Sigmoid colon (tissue), 7 donors: ENCODE data around the gene SPRYD3. TPM values are rescaled to one million over a fixed set of nuclear protein-coding genes. Genes with fewer than 3 reads are reported as not detected.
A peak's percentile ranks its signal among the peaks of the same experiment; 100 is the strongest.

ENCODE experiments used
- DNase-seq: peaks from one replicate; pipeline ENCODE4 v3.0.0-alpha.2; 2019
- H3K27ac ChIP-seq, 4 donors: fragments of 200-600 bp; sonication (generic); one replicate each; pipeline ENCODE4 v1.5.1; 2016 to 2019; ENCODE audit warnings: mild to moderate bottlenecking in 1 of 4
- H3K27me3 ChIP-seq, 3 donors: fragments of 200-600 bp; sonication (generic); one replicate each; pipeline ENCODE4 v1.5.1; 2019; ENCODE audit warnings: mild to moderate bottlenecking in 1 of 3
- H3K36me3 ChIP-seq, 4 donors: fragments of 200-600 bp; sonication (generic); one replicate each; pipeline ENCODE4 v1.5.1; 2016 to 2019
- H3K4me1 ChIP-seq, 4 donors: fragments of 200-600 bp; sonication (generic); one replicate each; pipeline ENCODE4 v1.5.1; 2017 to 2019
- H3K4me3 ChIP-seq, 4 donors: fragments of 200-600 bp; sonication (generic); one replicate each; pipeline ENCODE4 v1.5.1; 2017 to 2019; ENCODE audit warnings: mild to moderate bottlenecking in 2 of 4, moderate library complexity in 1 of 4
- H3K9me3 ChIP-seq, 4 donors: fragments of 200-600 bp in 3 of 4; sonication (generic) in 3 of 4; one replicate each; pipeline versions ENCODE4 v1.5.1 to v1.6.1; 2013 to 2019
- EP300 ChIP-seq, 4 donors: sonication (generic); formaldehyde crosslinking; IDR thresholded peaks; one replicate each; pipeline ENCODE4 v1.6.1; 2017; ENCODE audit warnings: antibody characterized with exemption in 4 of 4
- POLR2A ChIP-seq, 2 donors: fragments of 450-650 bp; IDR thresholded peaks; one replicate each; pipeline ENCODE4 v1.6.1; 2016; ENCODE audit warnings: antibody characterized with exemption in 2 of 2, mild to moderate bottlenecking in 2 of 2, moderate library complexity in 2 of 2
- POLR2AphosphoS5 ChIP-seq, 4 donors: sonication (generic); formaldehyde crosslinking; IDR thresholded peaks; one replicate each; pipeline ENCODE4 v1.6.1; 2017; ENCODE audit warnings: antibody characterized with exemption in 4 of 4
- WGBS, 2 donors: extraction: QIAGEN DNeasy Blood & Tissue Kit; methylation state at CpG; one replicate each; pipeline ENCODE4 v1.1.7; 2013; 5-methylcytosine and 5-hydroxymethylcytosine counted together
- intact Hi-C: fragments of 100-400 bp; cut with DNase I; formaldehyde crosslinking; loops from one replicate; pipeline ENCODE4 v1.15.1; 2023
- polyA plus RNA-seq, 3 donors: library from polyadenylated mRNA; stranded (reverse); fragments of 200-250 nt; gene quantifications; one replicate each; pipeline ENCODE4 v1.2.3, GENCODE V29; 2013
- total RNA-seq, 4 donors: library from RNA; depleted of rRNA; stranded (reverse); fragments of >200 nt; gene quantifications; one replicate each; pipeline ENCODE4 v1.1.0, GENCODE V29; 2016
- TF ChIP-seq, protein P1 (sequence below), 4 experiments: fragments of 450-650 bp in 3 of 4; fragments of 200-600 bp in 1 of 4; IDR thresholded peaks; one replicate each; pipeline ENCODE4 v1.5.1; 2016 to 2019; ENCODE audit warnings: antibody characterized with exemption in 4 of 4, mild to moderate bottlenecking in 3 of 4, moderate library complexity in 2 of 4
- donor health status: healthy with polysubstance abuse.
- donor health status: Bipolar disorder and iron deficiency.
- donor health status: healthy.

Gene SPRYD3
- 10 to 100 TPM; 31.9 to 41.4 (median 35.7) TPM for total RNA-seq
- 10 to 100 TPM; 20.1 to 33.4 (median 27.0) TPM for polyA plus RNA-seq

DNA sequence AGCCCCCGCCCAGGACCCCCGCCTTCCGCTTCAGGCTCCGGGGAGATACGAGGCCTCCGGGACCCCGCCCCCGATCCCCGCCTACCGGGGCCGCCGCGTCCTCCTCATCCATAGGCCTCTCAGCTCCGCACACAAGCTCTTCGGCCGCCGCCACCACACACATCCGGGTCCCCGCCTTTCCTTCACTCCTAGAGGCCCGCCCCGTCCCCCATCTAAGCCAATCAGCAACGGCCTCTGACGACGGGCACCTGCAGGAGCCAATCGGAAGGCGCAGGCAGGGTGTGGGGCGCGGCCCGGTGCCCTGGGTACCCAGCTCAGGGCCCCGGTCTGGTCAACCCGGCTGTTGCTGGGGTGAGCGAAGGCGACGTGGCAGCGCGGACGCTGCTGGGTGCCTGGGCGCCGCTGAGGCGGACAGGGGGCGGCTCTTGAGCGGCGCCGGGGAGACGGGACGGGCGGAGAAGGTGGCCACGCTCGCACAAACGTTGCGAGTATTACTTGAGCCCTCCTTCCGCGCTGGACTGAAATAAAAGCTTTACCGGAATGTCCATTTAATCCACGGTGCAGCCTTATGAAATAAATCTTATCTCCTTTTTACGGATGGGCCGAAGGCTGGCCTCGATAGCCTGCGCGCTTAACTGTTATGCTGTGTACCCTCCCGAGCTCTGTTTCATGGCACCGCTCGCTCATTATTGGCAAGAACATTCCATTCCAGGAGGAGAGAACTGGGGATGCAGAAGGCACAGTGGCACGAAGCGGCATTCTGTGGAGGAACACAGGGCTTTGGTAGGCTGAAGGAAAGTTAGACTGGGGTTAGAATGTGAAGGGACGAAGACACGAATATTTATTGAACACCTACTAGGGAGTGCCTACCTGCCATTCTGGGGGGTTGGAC, at the start of gene SPRYD3:
TSS of gene SPRYD3 (minus strand) at position 165 of the 892 bp plus-strand sequence. CDS start at position 108, 57 bp downstream.
- WGBS, 2 donors: 1 to 2% methylated on average over 67 of the region's 67 CpGs
- Histone ChIP-seq H3K4me1 (peaks cover 0 to 34% (median 30%) of the 10 kb centered on the region in 4 donors), H3K9me3 (no peaks in the 10 kb centered on the region), H3K4me3 (peak within 1 kb of the TSS; percentile 54 to 77 (median 66)), H3K27me3 (no peaks in the 10 kb centered on the region), H3K27ac (peak within 1 kb of the TSS; percentile 93 to 97 (median 95)), H3K36me3 (peaks cover 4 to 28% (median 15%) of the 10 kb centered on the region in 4 donors)
- DNase-seq: peak; percentile 99
- TF ChIP-seq, protein P1, sequence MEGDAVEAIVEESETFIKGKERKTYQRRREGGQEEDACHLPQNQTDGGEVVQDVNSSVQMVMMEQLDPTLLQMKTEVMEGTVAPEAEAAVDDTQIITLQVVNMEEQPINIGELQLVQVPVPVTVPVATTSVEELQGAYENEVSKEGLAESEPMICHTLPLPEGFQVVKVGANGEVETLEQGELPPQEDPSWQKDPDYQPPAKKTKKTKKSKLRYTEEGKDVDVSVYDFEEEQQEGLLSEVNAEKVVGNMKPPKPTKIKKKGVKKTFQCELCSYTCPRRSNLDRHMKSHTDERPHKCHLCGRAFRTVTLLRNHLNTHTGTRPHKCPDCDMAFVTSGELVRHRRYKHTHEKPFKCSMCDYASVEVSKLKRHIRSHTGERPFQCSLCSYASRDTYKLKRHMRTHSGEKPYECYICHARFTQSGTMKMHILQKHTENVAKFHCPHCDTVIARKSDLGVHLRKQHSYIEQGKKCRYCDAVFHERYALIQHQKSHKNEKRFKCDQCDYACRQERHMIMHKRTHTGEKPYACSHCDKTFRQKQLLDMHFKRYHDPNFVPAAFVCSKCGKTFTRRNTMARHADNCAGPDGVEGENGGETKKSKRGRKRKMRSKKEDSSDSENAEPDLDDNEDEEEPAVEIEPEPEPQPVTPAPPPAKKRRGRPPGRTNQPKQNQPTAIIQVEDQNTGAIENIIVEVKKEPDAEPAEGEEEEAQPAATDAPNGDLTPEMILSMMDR (IDR thresholded peaks at IDR 0.05): no peak
- peak; percentile 81 to 95 (median 92) for TF ChIP-seq POLR2AphosphoS5 (IDR thresholded peaks at IDR 0.05)
- TF ChIP-seq POLR2A (IDR thresholded peaks at IDR 0.05): peak; percentile 81 to 90
- no peak for TF ChIP-seq EP300 (IDR thresholded peaks at IDR 0.05)
- intact Hi-C loops: loop anchor here (2.0 kb wide), 2 partner anchors 19 to 31 kb away; no protein-coding TSS in a partner anchor

DNA sequence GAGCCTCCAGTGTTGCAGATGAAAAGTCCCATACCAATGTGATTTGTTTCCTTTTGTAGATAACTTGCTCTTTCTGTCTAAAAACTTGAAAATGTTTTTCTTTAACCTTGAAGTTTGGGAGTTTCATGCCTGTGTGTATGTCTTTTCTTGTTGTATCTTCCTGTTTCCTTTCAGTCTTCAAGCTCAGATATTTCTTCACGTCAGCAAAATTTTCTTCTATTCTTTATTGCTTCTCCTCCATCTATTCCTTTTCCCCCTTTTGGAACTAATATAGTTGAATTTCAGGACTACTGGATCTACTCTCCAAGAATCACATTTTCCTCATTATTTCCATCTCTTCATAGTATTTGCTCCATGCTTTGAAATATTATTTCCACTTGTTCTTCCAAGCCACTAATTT, 48.0 kb upstream of the SPRYD3 start:
- intact Hi-C loops: no loop called here

GRCh38 chr12:53124352-53124723, 45.1 kb upstream of the SPRYD3 start:
- no peaks in the 10 kb centered on the region for H3K27me3 ChIP-seq
- H3K4me3 ChIP-seq: no peak overlapping the region
- no peak overlapping the region for H3K27ac ChIP-seq
- DNase-seq: no peak
- TF ChIP-seq, protein P1 (IDR thresholded peaks at IDR 0.05): no peak
- no peak for TF ChIP-seq POLR2A (IDR thresholded peaks at IDR 0.05)
- TF ChIP-seq EP300 (IDR thresholded peaks at IDR 0.05): no peak
- TF ChIP-seq POLR2AphosphoS5 (IDR thresholded peaks at IDR 0.05): no peak
- no peaks in the 10 kb centered on the region for H3K36me3 ChIP-seq
- H3K4me1 ChIP-seq: no peaks in the 10 kb centered on the region
- intact Hi-C loops: no loop called here
- no peaks in the 10 kb centered on the region for H3K9me3 ChIP-seq

More for the DNA sequence above, 48.0 kb upstream of the SPRYD3 start:
- WGBS, 2 donors: 88 to 91% methylated on average over 1 of the region's 1 CpG
- Histone ChIP-seq H3K4me1 (no peaks in the 10 kb centered on the region), H3K4me3 (no peak overlapping the region), H3K9me3 (no peaks in the 10 kb centered on the region), H3K27me3 (no peaks in the 10 kb centered on the region), H3K36me3 (no peaks in the 10 kb centered on the region), H3K27ac (no peak overlapping the region)
- no peak for DNase-seq
- TF ChIP-seq, protein P1 (IDR thresholded peaks at IDR 0.05): no peak
- TF ChIP-seq EP300 (IDR thresholded peaks at IDR 0.05) (no peak), POLR2AphosphoS5 (IDR thresholded peaks at IDR 0.05) (no peak), POLR2A (IDR thresholded peaks at IDR 0.05) (no peak)

GRCh38 chr12:53123578-53124351, 44.6 kb upstream of the SPRYD3 start:
- H3K36me3 ChIP-seq: no peaks in the 10 kb centered on the region
- H3K4me1 ChIP-seq: no peaks in the 10 kb centered on the region
- H3K4me3 ChIP-seq: no peak overlapping the region
- no peak for DNase-seq
- no peak for TF ChIP-seq POLR2AphosphoS5 (IDR thresholded peaks at IDR 0.05)
- TF ChIP-seq, protein P1 (IDR thresholded peaks at IDR 0.05): no peak
- no peak for TF ChIP-seq POLR2A (IDR thresholded peaks at IDR 0.05)
- no peak for TF ChIP-seq EP300 (IDR thresholded peaks at IDR 0.05)
- no peaks in the 10 kb centered on the region for H3K9me3 ChIP-seq
- intact Hi-C loops: no loop called here
- H3K27me3 ChIP-seq: no peaks in the 10 kb centered on the region
- H3K27ac ChIP-seq: no peak overlapping the region
- WGBS, 2 donors: 92 to 93% methylated on average over 16 of the region's 16 CpGs
